GM21576 (cell line): ENCODE measurements around the gene MEF2C.
"Not testable (repeated sequence)": the region's sequence is repeated elsewhere in the genome, so short reads cannot be mapped to it uniquely, and the experiment has no call there.

Source experiments
- ATAC-seq: cut with Tn5 transposase; IDR thresholded peaks from one replicate; pipeline ENCODE4 v1.9.1; 2021; ENCODE audit warnings: mild to moderate bottlenecking, moderate library complexity; ENCODE audit not compliant: unreplicated experiment

The MEF2C gene

DNA sequence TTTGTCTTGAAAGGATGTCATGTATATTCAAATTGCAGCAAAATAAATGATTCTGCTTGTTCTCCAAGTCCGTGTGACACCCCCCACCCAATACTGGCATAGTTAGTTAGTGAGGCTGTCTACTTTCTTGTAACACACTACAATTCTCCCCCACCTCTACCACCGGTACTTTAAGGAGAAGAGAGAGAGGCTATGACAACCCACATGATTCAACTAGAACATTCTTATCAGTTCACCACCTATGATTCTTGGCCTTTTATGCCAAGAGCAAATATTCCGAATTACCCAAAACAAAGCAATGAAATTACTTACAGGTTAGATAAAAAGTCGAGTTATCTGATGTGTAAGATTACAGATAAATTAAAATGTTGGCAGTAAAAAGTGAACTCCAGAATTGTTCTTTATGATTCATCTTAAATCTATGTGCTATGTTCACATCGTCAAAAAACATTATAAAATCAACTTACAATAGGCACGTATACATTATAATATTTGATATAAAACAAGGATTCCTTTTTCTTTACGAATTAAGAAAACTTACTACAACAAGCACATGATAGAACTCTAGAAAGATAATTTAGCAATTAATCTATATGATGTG is 14.4 kb downstream of the MEF2C start:
- ATAC-seq, result no peak

DNA sequence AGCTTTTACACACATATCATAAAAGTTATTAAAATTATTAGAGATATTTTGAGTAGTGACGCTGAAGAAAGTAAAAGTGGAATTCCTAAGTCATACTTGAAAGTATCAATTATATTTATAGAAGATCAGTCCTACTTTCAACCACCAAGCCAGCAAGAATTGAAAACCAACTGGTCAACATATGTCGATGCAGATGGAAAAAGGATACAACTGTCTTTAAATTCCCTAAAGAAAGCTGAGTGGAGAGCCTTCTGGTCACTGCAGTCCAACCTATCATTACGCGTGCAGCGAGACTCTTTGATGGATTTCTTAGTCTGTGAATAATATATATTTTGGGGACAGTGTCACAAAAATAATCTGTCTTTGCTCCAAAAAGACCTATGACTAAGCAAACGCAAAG is 15.3 kb downstream of the MEF2C start:
- ATAC-seq, result no peak

DNA sequence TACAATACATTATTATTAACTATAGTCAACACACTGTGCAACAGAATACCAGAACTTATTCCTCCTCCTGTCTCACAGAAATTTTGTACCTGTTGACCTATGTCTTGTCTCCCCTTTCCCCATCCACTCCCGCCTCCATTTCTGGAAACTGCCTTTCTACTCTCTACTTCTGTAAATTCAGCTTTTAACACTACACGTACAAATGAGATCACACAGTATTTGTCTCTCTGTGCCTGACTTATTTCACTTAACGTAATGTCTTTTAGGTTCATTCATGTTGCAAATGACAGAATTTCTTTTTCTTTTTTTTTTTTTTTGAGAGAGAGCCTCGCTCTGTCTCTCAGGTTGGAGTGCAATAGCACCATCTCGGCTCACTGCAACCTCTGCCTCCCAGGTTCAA is 19.5 kb downstream of the MEF2C start:
- ATAC-seq, result no peak

DNA sequence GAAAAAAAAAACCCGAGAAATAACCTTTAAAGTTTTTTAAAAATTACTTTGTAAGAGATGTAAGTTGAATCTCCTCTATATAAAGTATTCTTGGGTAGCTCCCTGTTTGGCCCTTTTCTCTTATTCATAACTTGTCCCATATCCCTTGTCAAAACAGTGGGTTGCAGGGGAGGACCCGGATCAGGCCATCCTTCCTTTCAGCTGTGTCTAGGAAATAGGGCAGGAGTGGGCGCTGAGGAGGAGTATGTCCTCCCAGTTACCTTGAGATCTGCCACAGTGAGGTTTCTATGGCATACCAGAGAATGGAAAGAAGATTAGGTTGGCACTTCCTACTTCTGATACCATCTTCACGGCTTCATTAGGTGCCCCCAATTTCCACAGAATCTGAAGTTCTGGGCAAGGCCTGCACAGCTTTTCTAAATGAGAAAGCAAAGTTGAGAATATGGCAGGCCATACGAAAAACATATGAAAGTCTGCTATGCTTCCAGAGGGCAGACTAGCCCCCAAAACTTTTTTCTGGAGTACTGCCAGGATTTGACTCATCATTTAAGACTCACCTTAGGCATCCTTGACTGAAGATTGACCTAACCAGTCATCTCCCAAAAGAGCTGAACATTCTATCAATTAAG is 20.3 kb downstream of the MEF2C start:
- no peak for ATAC-seq

DNA sequence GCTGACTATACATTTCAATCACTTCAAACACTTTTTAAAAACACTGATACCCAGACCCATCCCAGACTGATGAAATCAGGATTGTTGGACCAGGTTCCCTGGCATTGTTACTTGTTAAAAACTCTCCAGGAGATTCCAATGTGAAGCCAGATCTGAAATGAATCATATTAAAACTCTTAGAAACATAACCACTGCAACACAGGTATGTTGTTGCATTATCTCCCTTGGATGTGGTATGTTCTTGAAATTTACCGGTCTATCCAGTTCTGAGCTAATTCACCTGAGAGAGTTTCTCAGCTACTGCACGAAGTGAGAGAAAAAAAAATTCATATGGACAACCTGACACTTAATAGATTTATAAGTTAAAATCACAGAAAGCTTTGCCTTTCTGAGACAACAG is 21.8 kb downstream of the MEF2C start:
- ATAC-seq, result no peak

- no peak for ATAC-seq
Observed at GRCh38 chr5:88860501-88860900, 22.5 kb downstream of the MEF2C start.

- no peak for ATAC-seq
Observed at GRCh38 chr5:88858392-88858791, 24.6 kb downstream of the MEF2C start.

DNA sequence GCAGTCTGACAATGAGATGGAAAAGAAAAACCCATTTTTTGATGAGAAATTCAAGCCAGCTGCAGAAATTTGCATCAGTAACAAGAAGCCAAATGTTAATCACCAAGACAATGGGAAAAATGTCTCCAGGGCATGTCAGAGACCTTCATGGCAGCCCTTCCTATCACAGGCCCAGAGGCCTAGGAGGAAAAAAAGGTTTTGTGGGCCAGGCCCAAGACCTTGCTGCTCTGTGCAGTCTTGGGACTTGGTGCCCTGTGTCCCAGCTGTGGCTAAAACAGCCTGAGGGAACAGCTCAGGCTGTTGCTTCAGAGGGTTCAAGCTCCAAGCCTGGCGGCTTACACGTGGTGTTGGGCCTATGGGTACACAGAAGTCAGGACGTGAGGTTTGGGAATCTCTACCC is 26.6 kb downstream of the MEF2C start:
- not testable (repeated sequence) for ATAC-seq

DNA sequence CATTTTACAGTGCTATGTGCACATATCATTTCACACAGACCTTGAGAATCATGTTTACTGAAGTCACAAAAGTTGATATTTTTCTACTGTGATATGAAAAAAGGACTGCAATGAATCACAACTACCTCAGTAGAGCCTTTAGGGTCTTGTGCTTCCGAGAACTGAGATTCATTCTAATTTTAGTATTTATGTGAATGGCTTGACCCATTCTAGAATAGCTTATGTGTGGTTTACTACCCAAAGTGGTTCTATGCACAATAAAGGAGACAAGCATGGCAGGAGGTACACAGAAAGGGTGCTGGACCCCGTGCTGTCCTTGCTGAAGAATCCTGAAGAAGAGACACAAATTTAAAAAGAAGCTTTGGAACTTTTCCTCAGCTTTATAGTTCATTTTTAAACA is 28.2 kb downstream of the MEF2C start:
- no peak for ATAC-seq

DNA sequence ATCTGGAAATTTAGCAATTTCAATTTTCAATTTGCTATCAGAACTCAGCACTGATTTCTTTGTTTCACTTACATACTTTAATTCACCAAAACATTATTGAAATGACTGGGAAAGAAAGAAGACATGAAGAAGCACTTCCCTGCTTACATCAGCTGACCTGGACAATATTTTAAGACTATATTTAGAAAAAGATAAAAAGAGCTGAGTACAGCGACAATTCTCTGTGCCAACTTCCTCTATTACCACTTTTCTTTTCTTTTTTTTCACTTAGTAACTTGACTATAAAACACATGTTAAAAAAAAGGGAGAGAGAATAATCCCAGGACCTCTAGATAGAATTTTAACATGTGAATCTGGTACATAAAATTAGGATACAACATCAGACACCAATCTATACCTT is 35.6 kb downstream of the MEF2C start:
- ATAC-seq, result no peak

DNA sequence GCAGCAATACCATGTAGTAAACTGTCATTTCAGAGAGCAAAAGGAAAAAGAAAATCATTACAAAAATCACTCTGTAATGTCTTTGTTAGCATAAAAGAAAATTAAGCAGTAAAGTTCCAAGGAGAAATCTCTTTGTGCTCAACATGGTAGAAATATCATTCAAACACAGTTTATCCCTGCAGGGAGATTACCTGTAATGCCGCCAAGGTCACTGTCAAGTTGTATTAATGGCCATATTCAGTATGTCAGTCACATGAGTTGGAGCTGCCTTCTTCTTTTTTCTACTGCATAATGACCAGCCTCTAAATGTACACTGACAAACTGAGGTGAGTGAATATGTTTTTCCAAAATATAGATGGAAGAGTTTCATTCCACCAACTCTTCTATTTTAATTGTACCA is 36.5 kb downstream of the MEF2C start:
- ATAC-seq, result no peak

DNA sequence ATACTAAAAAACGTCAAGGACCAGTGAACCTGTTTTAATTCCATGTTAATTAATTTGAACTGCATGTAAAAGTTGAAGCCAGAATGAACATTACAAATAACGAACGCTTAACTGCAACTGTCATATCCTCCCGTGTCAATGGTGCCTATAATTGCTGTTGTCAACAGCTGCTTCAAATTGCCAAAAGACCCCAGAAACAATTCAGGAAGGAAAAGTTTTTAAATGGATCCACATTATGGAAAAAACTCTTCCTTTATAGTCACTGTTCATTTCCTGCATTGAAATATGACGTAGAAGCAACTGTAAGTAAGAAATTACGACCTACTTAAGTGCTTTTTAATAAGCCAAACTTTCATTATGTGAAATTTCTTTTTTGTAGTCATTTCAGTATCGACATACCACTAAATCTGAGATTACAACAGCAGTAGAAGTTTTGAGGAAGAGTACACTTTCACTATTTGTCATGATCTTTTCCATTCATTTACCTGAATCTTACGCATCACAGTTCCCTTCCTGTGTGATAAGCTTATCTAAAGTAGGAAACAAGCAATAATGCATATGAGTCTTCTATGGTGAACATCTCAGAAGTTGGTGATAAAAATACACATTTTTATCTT is 37.8 kb downstream of the MEF2C start:
- ATAC-seq, result peak; percentile 74

DNA sequence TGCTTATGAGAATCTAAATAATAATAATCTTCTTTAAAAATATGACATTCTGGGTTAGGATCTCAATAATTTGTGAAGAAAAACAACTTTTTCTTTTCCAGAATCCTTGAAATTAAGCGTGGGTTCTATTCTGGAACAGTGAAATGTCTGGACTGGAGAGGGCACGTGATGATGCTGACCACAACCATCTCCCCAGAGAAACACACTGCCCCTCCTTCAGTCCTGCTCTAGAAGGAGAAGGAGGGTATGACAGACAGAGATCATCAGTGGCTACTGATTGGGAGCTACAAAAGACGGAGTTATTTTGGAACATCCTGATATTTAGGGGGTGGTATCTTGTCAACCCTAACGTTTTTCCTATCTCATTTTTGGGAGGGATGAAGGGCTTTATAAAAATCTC is 40.2 kb downstream of the MEF2C start:
- no peak for ATAC-seq

GRCh38 chr5:88841212-88841611 is 41.8 kb downstream of the MEF2C start:
- no peak for ATAC-seq

GRCh38 chr5:88840495-88840894 is 42.5 kb downstream of the MEF2C start:
- no peak for ATAC-seq

GRCh38 chr5:88839238-88839637 is 43.7 kb downstream of the MEF2C start:
- no peak for ATAC-seq

- no peak for ATAC-seq
Observed at GRCh38 chr5:88838500-88838899, 44.5 kb downstream of the MEF2C start.

DNA sequence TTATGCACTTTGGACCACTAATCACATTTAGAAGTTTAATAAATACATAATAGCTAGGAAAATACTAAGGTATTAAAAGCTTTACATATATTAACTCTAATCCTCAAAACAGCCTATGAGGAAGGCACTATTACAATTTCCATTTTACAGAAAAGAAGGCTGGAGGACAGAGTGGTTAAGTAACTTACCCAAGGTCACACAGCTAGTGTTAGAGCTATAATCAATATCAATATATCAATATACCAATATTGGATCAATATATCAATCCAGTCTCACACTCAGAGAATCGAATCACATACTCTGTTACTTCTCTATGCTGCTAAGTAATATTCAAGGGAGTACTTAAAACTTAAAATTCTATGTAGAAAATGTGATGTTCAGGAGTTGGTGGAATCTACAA is 45.2 kb downstream of the MEF2C start:
- ATAC-seq, result no peak

GRCh38 chr5:88837222-88837621 is 45.8 kb downstream of the MEF2C start:
- no peak for ATAC-seq

DNA sequence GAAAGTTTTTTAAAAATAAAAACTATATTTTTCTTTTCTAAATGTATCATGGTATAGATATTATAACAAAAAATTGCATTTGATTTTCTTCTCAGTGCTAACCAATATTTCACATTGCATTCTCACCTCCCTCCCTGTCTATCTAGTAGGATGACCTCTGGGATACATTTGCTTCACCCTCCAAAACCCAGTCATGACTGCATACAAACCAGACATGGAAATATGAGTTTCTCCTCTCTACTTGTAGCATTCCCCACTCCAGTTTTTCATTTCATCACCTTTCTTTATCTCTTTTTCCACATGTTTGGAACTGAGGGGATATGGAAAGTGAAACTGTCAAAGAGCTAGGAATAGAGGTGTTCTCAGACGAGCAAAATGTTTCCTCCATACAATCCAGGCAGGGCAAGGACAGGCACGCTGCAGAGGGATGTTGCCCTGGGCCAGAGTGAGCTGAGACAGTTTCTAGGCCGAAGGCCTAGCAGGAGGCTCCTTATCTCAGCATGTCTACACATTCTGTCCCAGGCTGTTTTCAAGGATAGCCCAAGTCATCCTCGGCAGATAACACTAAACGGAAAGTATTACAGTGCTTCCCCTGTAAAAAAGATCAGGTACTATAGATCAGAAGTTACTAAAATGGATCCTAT is 46.7 kb downstream of the MEF2C start:
- ATAC-seq, result no peak

- ATAC-seq, result no peak
Observed at GRCh38 chr5:88834499-88834898, 48.5 kb downstream of the MEF2C start.

DNA sequence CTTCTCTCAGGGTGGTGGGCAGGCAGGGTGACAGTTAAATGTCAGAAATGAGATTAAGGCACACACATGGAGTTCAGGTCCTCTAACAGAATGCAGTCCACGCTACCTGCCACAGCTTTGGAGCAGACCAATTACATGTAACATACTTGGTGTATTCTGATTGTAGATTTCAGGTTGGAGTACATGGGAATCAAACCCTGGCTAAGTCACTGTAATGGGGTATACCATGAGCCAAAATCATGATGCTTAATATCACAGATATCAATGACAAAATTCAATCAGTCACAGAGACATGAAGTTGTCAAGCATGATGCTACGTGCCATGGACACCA is 48.9 kb downstream of the MEF2C start:
- ATAC-seq, result no peak
